Activated CD8-positive, alpha-beta T cell treated with anti-CD3 and anti-CD28 coated beads for 36 hours (primary cell): ENCODE measurements around the gene FAM186B. TPM values are rescaled to one million over a fixed set of nuclear protein-coding genes. Genes with fewer than 3 reads are reported as not detected.
A peak's percentile ranks its signal among the peaks of the same experiment; 100 is the strongest.

ENCODE experiments used
- ATAC-seq: fragments of 200-7000 bp; cut with Tn5 transposase; one replicate; pipeline ENCODE4 v1.10.0; 2021; ENCODE audit warnings: mild to moderate bottlenecking, moderate library complexity
- CTCF ChIA-PET: fragments of 350-600 bp; sonication (Branson Sonifier 250); formaldehyde crosslinking; loops from one replicate; lab custom pipeline; 2021; ENCODE audit warnings: antibody characterized with exemption; lab: Charles Lee
- POLR2A ChIA-PET: fragments of 350-600 bp; sonication (Branson Sonifier 250); formaldehyde crosslinking; loops from one replicate; lab custom pipeline; 2021; ENCODE audit warnings: antibody characterized with exemption; lab: Charles Lee
- DNase-seq: peaks from one replicate; pipeline ENCODE4 v3.0.0-alpha.2; 2020
- H3K27ac Mint-ChIP-seq: one replicate; pipeline ENCODE4 v1.8.0; 2021; ENCODE audit warnings: mild to moderate bottlenecking, mixed read lengths
- H3K27me3 Mint-ChIP-seq: one replicate; pipeline ENCODE4 v1.8.0; 2021; ENCODE audit warnings: mixed read lengths
- H3K36me3 Mint-ChIP-seq: one replicate; pipeline ENCODE4 v1.8.0; 2021; ENCODE audit warnings: low read depth, mixed read lengths
- H3K4me1 Mint-ChIP-seq: one replicate; pipeline ENCODE4 v1.8.0; 2021; ENCODE audit warnings: low read depth, mixed read lengths
- H3K4me3 Mint-ChIP-seq: one replicate; pipeline ENCODE4 v1.8.0; 2021; ENCODE audit warnings: mild to moderate bottlenecking, moderate library complexity, mixed read lengths
- H3K9me3 Mint-ChIP-seq: one replicate; pipeline ENCODE4 v1.8.0; 2021; ENCODE audit warnings: mixed read lengths
- CTCF ChIP-seq: fragments of 200-600 bp; IDR thresholded peaks from one replicate; pipeline ENCODE4 v1.8.0; 2022; ENCODE audit warnings: antibody characterized with exemption, mild to moderate bottlenecking
- intact Hi-C: fragments of 100-400 bp; cut with micrococcal nuclease; formaldehyde crosslinking; loops from one replicate; pipeline ENCODE4 v1.10.0; 2022
- total RNA-seq, 2 experiments: library from RNA; stranded (reverse); gene quantifications; one replicate each; pipeline ENCODE4 v1.2.3, GENCODE V29; 2021

FAM186B gene
- total RNA-seq, 2 experiments from 2014 or later = not detected

- H3K27ac Mint-ChIP-seq = no peak overlapping the region
- no peaks in the 10 kb centered on the region for H3K27me3 Mint-ChIP-seq
- no peak overlapping the region for H3K4me3 Mint-ChIP-seq
- ATAC-seq (no peak), DNase-seq (peak; percentile 10)
- POLR2A ChIA-PET = interaction anchor here (1.2 to 2.7 kb wide), 2 partner anchors 7 to 11 kb away, joined by 3 to 11 read pairs; partner anchors contain the start of gene PRPF40B
- CTCF ChIA-PET = interaction anchor here (1.1 to 25.4 kb wide), 4 partner anchors 9 to 76 kb away, joined by 3 to 556 read pairs (median 39); partner anchors contain the start of genes FMNL3 and PRPF40B
- intact Hi-C loops = no loop called here
- H3K9me3 Mint-ChIP-seq = no peaks in the 10 kb centered on the region
- H3K36me3 Mint-ChIP-seq = no peaks in the 10 kb centered on the region
- TF ChIP-seq CTCF = no peak
- peaks cover 10% of the 10 kb centered on the region for H3K4me1 Mint-ChIP-seq
These were observed 28.4 kb upstream of the FAM186B start for GRCh38 chr12:49633703-49634345.

GRCh38 chr12:49632986-49633702 is 27.7 kb upstream of the FAM186B start:
- no peak for DNase-seq
- CTCF ChIA-PET = interaction anchor here (1.1 to 7.3 kb wide), 4 partner anchors 8 to 75 kb away, joined by 3 to 73 read pairs (median 4); partner anchors contain the start of gene PRPF40B

GRCh38 chr12:49632401-49632800 is 27.0 kb upstream of the FAM186B start:
- ATAC-seq = no peak
- H3K27ac Mint-ChIP-seq = no peak overlapping the region
- ChIA-PET POLR2A (interaction anchor here (0.6 to 2.7 kb wide), 4 partner anchors 9 to 109 kb away, joined by 3 to 11 read pairs (median 4); partner anchors contain the start of genes PRPF40B and TMBIM6), CTCF (interaction anchor here (1.1 to 7.3 kb wide), 4 partner anchors 8 to 76 kb away, joined by 3 to 73 read pairs (median 4); partner anchors contain the start of gene PRPF40B)
- no peaks in the 10 kb centered on the region for H3K27me3 Mint-ChIP-seq
- H3K36me3 Mint-ChIP-seq = no peaks in the 10 kb centered on the region
- H3K4me3 Mint-ChIP-seq = no peak overlapping the region
- peaks cover 10% of the 10 kb centered on the region for H3K4me1 Mint-ChIP-seq
- no peaks in the 10 kb centered on the region for H3K9me3 Mint-ChIP-seq
- intact Hi-C loops = no loop called here
- TF ChIP-seq CTCF = no peak
- no peak for DNase-seq

More at GRCh38 chr12:49632986-49633702, 27.7 kb upstream of the FAM186B start:
- no peak for ATAC-seq
- no peaks in the 10 kb centered on the region for H3K36me3 Mint-ChIP-seq
- H3K27me3 Mint-ChIP-seq = no peaks in the 10 kb centered on the region
- no peak overlapping the region for H3K4me3 Mint-ChIP-seq
- TF ChIP-seq CTCF = no peak
- POLR2A ChIA-PET = interaction anchor here (1.2 to 2.7 kb wide), 2 partner anchors 8 to 10 kb away, joined by 3 to 11 read pairs; partner anchors contain the start of gene PRPF40B
- intact Hi-C loops = no loop called here
- peaks cover 10% of the 10 kb centered on the region for H3K4me1 Mint-ChIP-seq
- no peak overlapping the region for H3K27ac Mint-ChIP-seq
- no peaks in the 10 kb centered on the region for H3K9me3 Mint-ChIP-seq

- TF ChIP-seq CTCF = no peak
- POLR2A ChIA-PET = interaction anchor here (1.5 to 2.7 kb wide), 2 partner anchors 9 to 110 kb away, joined by 3 to 11 read pairs; partner anchors contain the start of genes PRPF40B and TMBIM6
- no peaks in the 10 kb centered on the region for H3K9me3 Mint-ChIP-seq
- no peaks in the 10 kb centered on the region for H3K27me3 Mint-ChIP-seq
- CTCF ChIA-PET = interaction anchor here (1.2 to 2.1 kb wide), 3 partner anchors 14 to 273 kb away, joined by 4 to 5 read pairs (median 5); no protein-coding TSS in a partner anchor
- H3K4me1 Mint-ChIP-seq = peaks cover under 1% of the 10 kb centered on the region
- no peaks in the 10 kb centered on the region for H3K36me3 Mint-ChIP-seq
- H3K4me3 Mint-ChIP-seq = no peak overlapping the region
- no peak overlapping the region for H3K27ac Mint-ChIP-seq
- DNase-seq (peak; percentile 17), ATAC-seq (no peak)
- intact Hi-C loops = no loop called here
These were observed 26.0 kb upstream of the FAM186B start for GRCh38 chr12:49631336-49631907.
